GM18526 (cell line): Measurements from ENCODE around the gene DIP2C.

Experiments used
- POLR2A ChIP-seq: IDR thresholded peaks from 3 replicates; pipeline ENCODE4 v1.6.1; 2011; ENCODE audit not compliant: insufficient read length; ENCODE audit errors: extremely low read depth

Gene DIP2C

DNA sequence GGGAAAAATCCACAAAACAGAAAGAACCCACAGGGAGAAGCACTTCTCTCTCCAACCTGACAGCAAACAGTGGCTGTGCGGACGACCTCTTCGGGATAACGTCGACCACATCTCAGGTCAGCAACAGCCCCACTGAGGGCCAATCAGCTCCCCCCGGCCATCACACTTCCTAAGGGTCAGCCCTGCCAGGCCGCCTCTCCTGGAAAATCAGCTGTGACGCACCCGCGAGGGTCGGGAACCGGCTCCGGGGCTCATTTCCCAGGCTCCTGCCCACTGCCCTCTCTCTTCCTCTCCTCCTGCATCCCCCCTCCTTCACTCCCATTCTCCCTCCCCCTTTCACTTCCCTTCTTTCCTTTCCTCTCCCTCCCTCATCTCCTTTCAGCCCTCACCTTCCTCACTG is 118.3 kb downstream of the DIP2C start:
- no peak for TF ChIP-seq POLR2A

DNA sequence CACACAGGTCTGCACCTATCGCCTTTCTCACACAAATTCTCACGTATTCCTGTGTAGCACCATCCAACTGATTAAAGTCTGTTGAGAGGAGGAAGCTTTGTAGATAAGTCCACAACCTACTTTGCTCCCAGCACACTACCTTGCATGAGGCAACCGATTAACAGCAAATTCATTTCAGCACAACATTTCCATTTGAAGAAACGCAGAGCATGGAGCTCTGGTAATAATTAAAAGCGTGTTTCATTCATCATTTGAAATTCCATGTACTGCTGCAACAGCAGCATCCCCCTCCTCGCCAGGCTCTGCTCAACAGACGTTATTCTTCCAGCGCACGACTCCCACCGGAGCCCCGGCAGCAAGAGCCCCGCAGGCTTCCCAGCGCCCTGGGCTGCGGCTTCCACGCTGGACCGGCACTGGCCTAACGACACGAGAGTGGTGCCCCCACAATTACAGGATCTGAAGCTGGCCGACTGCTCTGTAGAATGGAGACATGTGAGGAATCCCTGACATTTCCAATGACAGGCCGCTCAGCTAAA is 118.8 kb downstream of the DIP2C start:
- no peak for TF ChIP-seq POLR2A

DNA sequence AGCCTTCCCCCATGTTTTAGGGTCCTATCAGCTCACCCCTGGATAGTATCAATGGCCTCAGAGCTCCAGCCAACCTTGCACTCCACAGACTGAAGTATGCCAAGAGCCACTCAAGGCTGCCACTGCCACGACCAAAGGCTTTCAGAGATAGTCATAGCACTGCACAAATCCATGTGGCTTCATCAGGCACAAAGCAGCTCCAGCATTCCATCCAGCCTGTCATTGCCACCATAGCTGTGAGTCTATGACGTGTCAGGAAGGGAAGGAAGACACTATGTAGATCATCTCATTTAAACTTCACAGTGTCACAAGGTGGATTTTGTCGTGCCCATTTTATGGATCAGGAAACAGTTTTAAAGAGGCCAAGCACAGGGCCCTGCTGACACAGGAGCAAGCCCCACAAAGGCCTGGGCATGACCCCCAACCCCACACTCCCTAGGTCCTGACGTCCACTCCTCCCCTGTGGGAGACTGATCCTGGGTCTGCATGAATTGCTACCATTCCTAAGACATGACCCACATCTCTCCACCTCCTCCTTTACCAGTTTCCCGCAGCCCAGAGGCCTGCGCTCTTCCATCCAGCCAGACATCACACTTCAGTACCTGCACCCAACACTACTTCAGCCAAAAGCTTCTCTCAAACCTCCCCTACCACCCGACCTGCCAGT is 119.4 kb downstream of the DIP2C start:
- TF ChIP-seq POLR2A: no peak

DNA sequence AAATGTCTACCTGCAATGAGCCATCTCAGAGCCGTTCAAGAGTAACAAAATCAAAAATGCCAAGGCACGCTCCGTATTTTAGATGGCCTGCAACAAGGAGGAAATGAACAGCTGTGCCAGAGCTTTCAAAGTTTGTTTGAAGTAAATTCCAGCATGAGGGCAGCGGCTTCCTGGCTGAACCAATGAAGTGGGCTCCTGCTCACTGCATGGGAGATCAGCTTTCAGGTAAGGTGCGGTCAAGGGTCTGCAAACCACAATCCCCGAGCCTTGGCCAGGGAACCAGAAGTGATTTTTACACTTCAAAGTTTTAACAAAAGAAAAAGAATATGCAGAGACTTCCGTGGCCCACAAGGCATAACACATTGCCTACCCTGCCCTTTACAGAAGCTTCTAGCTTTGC is 120.6 kb downstream of the DIP2C start:
- TF ChIP-seq POLR2A: no peak

DNA sequence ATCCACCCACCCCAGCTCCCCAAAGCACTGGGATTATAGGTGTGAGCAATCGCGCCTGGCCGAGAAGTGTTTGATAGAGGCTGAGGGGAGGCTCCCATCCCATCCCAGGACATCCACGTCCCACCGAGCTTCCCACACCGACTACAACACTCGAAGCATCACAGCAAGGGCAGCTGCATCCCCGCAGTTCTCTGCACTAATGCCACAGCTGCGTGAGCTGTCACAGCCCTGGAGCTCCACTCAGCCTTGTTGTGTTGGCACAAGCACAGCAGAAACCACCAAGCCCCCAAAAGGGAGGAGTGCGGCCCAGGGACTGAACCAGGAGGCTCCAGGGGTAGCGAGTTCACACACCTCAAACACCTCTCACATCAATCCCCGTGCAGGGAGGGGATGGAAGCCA is 121.6 kb downstream of the DIP2C start:
- TF ChIP-seq POLR2A: no peak

DNA sequence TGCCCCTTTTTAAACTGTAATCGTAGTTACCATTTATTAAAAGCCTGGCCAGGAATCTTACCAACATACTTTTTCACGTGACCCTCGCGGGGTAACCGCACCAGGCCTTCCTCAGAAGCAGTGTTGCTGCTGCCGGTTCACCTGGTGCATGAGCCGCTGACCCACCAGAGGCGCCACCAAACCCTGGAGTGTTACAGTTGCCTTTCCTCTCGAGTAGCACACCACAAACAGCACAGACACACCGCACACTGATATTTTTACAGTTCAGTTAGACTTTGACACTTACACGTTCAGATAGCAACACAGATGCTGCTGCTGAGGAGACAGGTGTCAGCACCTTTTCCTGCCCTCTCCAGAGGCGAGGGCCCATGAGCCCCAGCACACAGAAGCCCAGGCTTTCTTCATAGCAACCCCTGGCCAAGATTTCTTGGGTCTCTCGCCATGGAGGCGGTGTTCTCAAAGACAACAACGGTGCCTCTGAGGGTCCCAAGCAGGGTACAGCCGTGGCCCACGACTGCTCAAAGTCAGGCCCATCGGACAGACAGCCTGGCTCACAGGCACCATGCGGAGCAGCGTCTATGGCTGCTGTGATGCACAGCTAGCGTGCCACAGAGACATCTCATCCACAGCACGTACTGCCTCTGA is 123.1 kb downstream of the DIP2C start:
- no peak for TF ChIP-seq POLR2A

DNA sequence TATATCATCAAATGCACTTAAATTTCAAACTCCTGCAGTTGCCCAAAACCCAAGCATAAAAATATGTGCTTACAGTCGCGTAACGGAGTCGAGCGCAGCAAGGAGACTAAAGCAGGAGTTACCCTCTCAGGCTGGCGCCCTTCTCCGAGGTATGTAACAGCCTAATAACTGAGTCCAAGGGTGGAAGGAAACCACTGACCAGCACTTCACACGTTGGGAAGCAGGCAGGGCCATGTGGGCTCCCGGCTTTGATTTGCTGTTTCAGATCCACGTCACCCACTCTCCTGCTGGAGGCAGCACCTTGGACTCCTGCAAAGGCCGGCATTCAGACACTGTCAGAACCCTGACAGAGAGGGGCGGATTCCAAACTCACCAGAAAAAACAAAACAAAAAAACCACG is 123.8 kb downstream of the DIP2C start:
- TF ChIP-seq POLR2A: no peak

DNA sequence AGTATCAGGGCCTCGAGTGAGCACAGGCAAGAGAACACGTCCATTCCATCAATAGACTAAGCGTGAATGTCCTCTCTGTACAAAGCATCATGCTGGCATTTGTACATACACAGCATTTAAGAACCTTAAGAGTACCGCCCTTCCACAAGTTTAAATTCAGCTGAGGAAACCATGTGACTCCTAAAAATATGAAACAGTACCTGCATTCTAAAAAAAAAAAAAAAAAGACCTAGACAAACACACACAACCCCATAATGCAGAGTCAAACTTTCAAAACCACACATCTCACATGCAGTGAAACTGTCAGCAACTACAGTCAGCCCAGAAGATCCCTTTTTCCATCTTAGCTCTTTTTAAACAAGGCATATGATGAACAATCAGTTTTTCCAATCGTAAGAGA is 124.3 kb downstream of the DIP2C start:
- TF ChIP-seq POLR2A: no peak

DNA sequence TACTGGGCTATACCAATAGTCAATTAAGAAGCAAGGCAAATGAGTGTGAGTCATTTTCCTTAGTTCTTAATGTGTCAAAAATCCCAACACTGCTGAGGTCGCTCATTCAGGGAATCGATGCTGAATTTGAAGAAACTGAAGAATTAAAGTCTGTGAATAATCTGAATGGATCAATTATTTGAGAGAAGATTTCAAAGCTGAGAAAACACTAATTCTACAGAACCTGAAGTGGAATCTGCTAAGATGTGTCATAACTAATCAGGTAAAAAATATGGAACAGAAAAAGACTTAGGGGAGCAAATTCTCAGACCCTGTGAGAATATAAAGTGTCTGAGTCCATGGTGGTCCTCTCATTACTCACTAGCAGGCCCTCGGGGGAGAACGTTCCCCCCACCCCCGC is 125.6 kb downstream of the DIP2C start:
- no peak for TF ChIP-seq POLR2A

DNA sequence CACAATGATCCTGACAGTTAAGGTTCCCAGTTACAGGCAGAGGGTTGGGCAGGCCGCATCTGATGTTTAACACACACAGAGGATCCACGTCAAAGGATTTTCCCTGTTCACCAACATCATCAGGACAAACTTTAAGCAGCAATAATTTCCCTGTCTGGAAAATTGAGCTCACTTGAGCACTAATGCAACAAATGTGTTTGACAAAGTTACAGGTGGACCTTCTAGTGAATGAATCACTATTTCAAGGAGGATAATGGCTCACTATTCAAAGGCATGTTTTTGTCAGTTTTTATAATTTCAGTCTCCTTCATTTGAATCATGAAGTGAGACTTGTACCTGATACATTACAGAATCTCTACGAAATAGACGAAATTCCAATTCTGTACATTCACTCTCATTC is 127.3 kb downstream of the DIP2C start:
- no peak for TF ChIP-seq POLR2A

DNA sequence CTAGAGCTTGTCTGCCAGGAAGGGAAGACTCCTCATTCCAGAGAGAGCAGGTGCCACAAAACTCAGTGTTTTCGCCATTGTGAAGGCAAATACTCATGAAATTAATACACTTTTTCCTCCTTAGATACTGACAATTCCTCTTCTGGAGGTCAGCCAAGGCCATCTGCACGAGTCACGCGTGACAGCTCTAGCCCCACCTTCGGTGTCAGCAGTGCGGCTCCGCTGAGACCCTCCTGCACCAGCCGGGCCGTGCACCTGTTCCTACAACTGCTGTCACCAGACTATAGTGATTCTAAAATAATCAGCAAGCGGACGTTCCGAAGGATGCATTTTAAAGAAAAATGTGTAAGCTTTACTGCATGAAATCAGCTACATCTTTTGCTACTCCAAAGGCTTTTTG is 127.7 kb downstream of the DIP2C start:
- no peak for TF ChIP-seq POLR2A

DNA sequence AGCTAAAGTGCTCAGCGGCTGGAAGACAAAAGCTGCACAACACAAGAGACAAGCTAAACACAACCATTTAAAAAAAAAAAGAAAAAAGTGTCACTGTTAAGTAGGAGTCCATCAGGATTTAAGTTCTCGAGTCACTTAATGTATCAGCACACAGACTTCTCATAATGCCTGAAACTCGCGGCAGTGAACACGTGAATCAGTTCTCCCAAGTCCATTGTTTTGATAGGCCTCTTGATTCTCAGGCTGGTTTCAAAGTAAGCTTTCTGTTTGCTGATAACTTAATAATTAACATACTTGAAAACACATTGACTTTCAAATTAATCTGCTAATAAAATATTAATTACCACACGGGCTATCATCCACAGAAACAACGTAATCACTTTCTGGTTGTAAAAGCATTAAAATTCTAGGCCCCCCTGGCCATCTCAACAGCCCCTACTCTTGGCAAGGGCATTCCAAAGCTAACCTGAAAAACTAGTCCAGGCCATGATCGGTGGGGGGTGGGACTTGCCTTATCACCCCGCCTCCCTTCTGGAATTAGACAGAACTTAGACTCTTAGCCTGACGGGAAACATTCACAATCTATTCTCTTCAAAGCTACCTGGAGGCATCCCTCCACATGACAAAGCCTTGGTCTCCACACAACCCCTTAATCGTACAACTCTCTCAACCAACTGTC is 129.0 kb downstream of the DIP2C start:
- no peak for TF ChIP-seq POLR2A

DNA sequence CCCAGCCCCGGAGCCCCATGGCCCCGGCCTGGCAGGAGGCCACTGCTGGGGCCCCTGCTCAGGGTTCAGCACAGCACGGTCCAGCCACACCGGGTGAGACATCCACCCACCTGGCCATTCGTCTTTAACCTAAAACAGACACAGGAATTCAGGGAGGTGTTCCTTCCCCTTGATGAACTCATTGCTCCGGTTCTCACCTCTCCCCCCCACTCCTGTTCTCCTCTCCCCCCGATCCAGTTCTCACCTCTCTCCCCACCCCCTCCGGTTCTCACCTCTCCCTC is 129.8 kb downstream of the DIP2C start:
- no peak for TF ChIP-seq POLR2A

DNA sequence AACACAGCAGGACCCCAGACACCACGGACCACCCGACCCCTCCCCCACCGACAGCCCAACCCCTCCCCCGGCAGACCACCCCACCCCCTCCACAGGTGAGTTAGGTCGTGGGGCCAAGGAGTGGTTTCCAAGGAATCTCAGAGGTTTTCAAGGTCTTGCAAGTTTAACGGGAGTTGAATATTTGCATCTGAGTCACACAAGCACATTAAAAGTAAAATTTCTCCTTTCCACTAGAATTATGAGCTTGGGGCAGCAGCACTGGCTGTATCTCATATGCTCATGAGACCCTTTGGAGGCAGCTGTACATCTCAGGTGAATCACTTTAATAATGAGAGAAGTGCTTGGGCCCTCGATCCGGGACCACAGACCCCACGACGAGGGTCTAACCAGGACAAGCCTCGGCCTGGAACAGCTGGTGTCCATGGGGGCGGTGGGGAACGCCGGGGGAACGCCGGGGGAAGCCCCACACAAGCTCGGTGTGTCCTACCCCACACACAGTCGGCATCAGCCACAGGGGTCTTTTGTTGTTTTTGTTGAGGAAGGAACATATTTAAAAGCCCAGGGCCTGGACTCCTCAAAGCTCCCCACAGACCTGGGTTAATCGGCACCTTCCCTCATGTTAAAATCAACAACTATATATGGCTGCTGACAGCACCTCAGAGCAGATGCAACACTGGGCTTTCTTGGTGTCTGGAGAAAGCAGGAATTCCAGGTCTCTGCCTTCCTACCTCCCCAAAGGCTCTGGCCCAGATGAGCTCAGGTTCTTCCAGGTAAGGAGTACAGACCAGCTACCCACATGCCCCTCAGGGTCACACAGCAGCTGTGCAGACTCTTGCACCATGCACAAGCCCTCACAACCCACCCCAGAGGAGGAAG is 130.3 kb downstream of the DIP2C start:
- no peak for TF ChIP-seq POLR2A

DNA sequence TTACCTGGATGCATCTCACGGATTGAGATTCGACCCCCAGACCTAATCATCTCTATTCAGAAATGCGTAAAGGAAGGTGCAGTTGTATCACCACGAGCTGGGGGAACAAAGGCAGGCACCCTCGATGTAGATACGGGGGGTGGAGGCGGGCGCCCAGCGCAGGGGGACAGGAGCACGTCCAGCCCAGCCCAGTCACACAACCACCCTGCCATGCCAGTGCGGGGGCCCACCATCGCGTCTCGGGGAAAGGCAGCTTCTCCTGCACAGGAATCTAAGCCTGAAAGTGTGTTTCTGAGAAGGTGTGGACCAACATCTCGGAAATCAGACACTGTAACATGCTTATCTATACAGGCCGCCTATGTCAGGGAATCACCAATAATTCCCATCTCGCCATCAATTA is 131.1 kb downstream of the DIP2C start:
- TF ChIP-seq POLR2A: no peak
